Type B pancreatic cell (in vitro differentiated cells): Measurements from ENCODE around the gene UBE3C. TPM values are rescaled to one million over a fixed set of nuclear protein-coding genes. Genes with fewer than 3 reads are reported as not detected.
A peak's percentile ranks its signal among the peaks of the same experiment; 100 is the strongest.

ENCODE experiments used
- DNase-seq: peaks from one replicate; pipeline ENCODE4 v3.0.0; 2021; ENCODE audit warnings: mixed read lengths; ENCODE audit not compliant: unreplicated experiment; ENCODE audit errors: extremely low spot score
- H3K27ac Mint-ChIP-seq: 2 replicates; pipeline ENCODE4 v1.8.0; 2021; ENCODE audit warnings: mild to moderate bottlenecking, mixed read lengths
- H3K27me3 Mint-ChIP-seq: 2 replicates; pipeline ENCODE4 v1.8.0; 2021; ENCODE audit warnings: mixed read lengths
- H3K36me3 Mint-ChIP-seq: 2 replicates; pipeline ENCODE4 v1.8.0; 2021; ENCODE audit warnings: mixed read lengths
- H3K4me1 Mint-ChIP-seq: one replicate; pipeline ENCODE4 v1.8.0; 2021; ENCODE audit warnings: mixed read lengths; ENCODE audit not compliant: unreplicated experiment
- H3K4me3 Mint-ChIP-seq: 2 replicates; pipeline ENCODE4 v1.8.0; 2021; ENCODE audit warnings: mild to moderate bottlenecking, mixed read lengths
- H3K9me3 Mint-ChIP-seq: 2 replicates; pipeline ENCODE4 v1.8.0; 2021; ENCODE audit warnings: mixed read lengths
- total RNA-seq: library from RNA; stranded (reverse); gene quantifications from 2 replicates; pipeline ENCODE4 v1.2.1, GENCODE V29; 2021; ENCODE audit warnings: low replicate concordance
- TF ChIP-seq, protein P1 (sequence below): fragments of 200-600 bp; sonication (generic); conservative IDR thresholded peaks from 2 replicates; pipeline ENCODE4 v1.5.0; 2021; ENCODE audit warnings: antibody characterized with exemption, mild to moderate bottlenecking

The UBE3C gene
- total RNA-seq, 1 donor from 2014 or later = 51.6 TPM

GRCh38 chr7:157269341-157270059, 130.8 kb downstream of the UBE3C start:
- Mint-ChIP-seq H3K4me3 (no peak overlapping the region), H3K4me1 (peaks cover 16% of the 10 kb centered on the region), H3K27ac (no peak overlapping the region), H3K27me3 (no peaks in the 10 kb centered on the region), H3K9me3 (no peaks in the 10 kb centered on the region), H3K36me3 (peaks cover 34% of the 10 kb centered on the region)
- no peak for DNase-seq
- TF ChIP-seq, protein P1, sequence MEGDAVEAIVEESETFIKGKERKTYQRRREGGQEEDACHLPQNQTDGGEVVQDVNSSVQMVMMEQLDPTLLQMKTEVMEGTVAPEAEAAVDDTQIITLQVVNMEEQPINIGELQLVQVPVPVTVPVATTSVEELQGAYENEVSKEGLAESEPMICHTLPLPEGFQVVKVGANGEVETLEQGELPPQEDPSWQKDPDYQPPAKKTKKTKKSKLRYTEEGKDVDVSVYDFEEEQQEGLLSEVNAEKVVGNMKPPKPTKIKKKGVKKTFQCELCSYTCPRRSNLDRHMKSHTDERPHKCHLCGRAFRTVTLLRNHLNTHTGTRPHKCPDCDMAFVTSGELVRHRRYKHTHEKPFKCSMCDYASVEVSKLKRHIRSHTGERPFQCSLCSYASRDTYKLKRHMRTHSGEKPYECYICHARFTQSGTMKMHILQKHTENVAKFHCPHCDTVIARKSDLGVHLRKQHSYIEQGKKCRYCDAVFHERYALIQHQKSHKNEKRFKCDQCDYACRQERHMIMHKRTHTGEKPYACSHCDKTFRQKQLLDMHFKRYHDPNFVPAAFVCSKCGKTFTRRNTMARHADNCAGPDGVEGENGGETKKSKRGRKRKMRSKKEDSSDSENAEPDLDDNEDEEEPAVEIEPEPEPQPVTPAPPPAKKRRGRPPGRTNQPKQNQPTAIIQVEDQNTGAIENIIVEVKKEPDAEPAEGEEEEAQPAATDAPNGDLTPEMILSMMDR = no peak

- Mint-ChIP-seq H3K36me3 (peaks cover 31% of the 10 kb centered on the region), H3K4me3 (no peak overlapping the region), H3K27me3 (no peaks in the 10 kb centered on the region), H3K27ac (no peak overlapping the region), H3K9me3 (no peaks in the 10 kb centered on the region), H3K4me1 (peaks cover 16% of the 10 kb centered on the region)
- no peak for DNase-seq
- TF ChIP-seq, protein P1 = no peak
Observed at GRCh38 chr7:157270060-157270444, 131.3 kb downstream of the UBE3C start.

DNA sequence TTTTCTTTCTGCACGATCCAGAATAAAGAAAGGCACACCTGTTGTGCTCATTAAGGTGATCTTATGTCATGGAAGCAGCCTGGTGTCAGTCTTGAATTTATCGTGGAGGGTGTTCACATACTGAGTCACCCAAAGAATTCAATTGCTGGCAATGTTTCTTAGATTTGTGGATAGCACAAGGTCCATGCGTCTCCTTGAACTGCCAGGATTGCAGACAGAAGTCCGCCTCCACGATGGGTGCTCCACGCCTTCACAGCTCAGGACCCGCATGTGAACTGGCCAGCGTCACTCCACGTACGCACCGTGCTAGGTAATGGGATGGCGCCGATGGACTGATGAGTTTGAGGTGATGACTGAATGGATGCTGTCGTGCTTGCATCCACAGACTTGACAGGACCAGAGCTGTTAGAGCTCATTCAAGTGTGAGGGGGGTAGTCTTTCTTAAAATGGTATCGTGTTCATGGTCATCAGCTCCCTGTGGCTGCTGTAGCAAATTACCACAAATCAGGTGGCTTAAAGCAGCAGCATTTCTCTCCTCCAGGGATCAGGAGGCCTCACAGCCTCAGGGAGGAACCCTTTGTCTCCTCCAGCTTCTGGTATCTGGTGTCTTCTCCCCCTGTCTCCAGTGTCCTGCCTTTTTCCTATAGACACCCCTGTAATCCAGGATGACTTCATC, 132.7 kb downstream of the UBE3C start:
- H3K4me3 Mint-ChIP-seq = no peak overlapping the region
- peaks cover 24% of the 10 kb centered on the region for H3K36me3 Mint-ChIP-seq
- no peaks in the 10 kb centered on the region for H3K9me3 Mint-ChIP-seq
- peaks cover 16% of the 10 kb centered on the region for H3K4me1 Mint-ChIP-seq
- DNase-seq = no peak
- peak overlapping the region; percentile 77 for H3K27ac Mint-ChIP-seq
- no peaks in the 10 kb centered on the region for H3K27me3 Mint-ChIP-seq
- TF ChIP-seq, protein P1 = no peak

- no peak overlapping the region for H3K4me3 Mint-ChIP-seq
- H3K4me1 Mint-ChIP-seq = peaks cover 16% of the 10 kb centered on the region
- H3K27me3 Mint-ChIP-seq = no peaks in the 10 kb centered on the region
- H3K27ac Mint-ChIP-seq = peak overlapping the region; percentile 77
- H3K9me3 Mint-ChIP-seq = no peaks in the 10 kb centered on the region
- TF ChIP-seq, protein P1 = no peak
- DNase-seq = no peak
- H3K36me3 Mint-ChIP-seq = peaks cover 24% of the 10 kb centered on the region
Observed at GRCh38 chr7:157271991-157272324, 133.2 kb downstream of the UBE3C start.

- Mint-ChIP-seq H3K9me3 (no peaks in the 10 kb centered on the region), H3K36me3 (peaks cover 24% of the 10 kb centered on the region), H3K4me3 (no peak overlapping the region), H3K27me3 (no peaks in the 10 kb centered on the region), H3K4me1 (peaks cover 16% of the 10 kb centered on the region), H3K27ac (peak overlapping the region; percentile 77)
- DNase-seq = no peak
- TF ChIP-seq, protein P1 = no peak
Observed at GRCh38 chr7:157272351-157273207, 133.9 kb downstream of the UBE3C start.
